WTC11 (cell line): ENCODE measurements around the gene CCDC30. TPM values are rescaled to one million over a fixed set of nuclear protein-coding genes. Genes with fewer than 3 reads are reported as not detected.

Source experiments
- ATAC-seq: fragments of 200-7000 bp; cut with Tn5 transposase; 2 replicates; pipeline ENCODE4 v1.10.0; 2021; ENCODE audit warnings: mild to moderate bottlenecking, moderate library complexity
- CTCF ChIA-PET: fragments of 300-600 bp; sonication (Branson Sonifier 250); formaldehyde crosslinking; loops from one replicate; lab custom pipeline; 2021; ENCODE audit warnings: antibody characterized with exemption; lab: Charles Lee
- POLR2A ChIA-PET: fragments of 350-600 bp; sonication (Branson Sonifier 250); formaldehyde crosslinking; loops from one replicate; lab custom pipeline; 2021; ENCODE audit warnings: antibody characterized with exemption; lab: Charles Lee
- DNase-seq: peaks from one replicate; pipeline ENCODE4 v3.0.0; 2021; ENCODE audit warnings: low spot score
- H3K27ac Mint-ChIP-seq: 2 replicates; pipeline ENCODE4 v1.8.0; 2021; ENCODE audit warnings: mixed read lengths
- H3K27me3 Mint-ChIP-seq: 2 replicates; pipeline ENCODE4 v1.8.0; 2021; ENCODE audit warnings: low read depth, mild to moderate bottlenecking, moderate library complexity, mixed read lengths
- H3K36me3 Mint-ChIP-seq: 2 replicates; pipeline ENCODE4 v1.8.0; 2021; ENCODE audit warnings: mixed read lengths
- H3K4me1 Mint-ChIP-seq: 2 replicates; pipeline ENCODE4 v1.8.0; 2022; ENCODE audit warnings: mixed read lengths
- H3K4me3 Mint-ChIP-seq: 2 replicates; pipeline ENCODE4 v1.8.0; 2021; ENCODE audit warnings: mild to moderate bottlenecking, moderate library complexity, mixed read lengths
- H3K9me3 Mint-ChIP-seq: 2 replicates; pipeline ENCODE4 v1.8.0; 2021; ENCODE audit warnings: mixed read lengths
- ETV6 ChIP-seq: sonication (generic); formaldehyde crosslinking; IDR thresholded peaks from 2 replicates; pipeline ENCODE4 v1.8.1; 2022; ENCODE audit warnings: mild to moderate bottlenecking, missing genetic modification reagents
- HMGA2 ChIP-seq: fragments of 250-450 bp; sonication (Bioruptor Pico); IDR thresholded peaks from 2 replicates; pipeline ENCODE4 v1.4.0; 2021; ENCODE audit warnings: mild to moderate bottlenecking, moderate library complexity
- JAZF1 ChIP-seq: fragments of 250-450 bp; sonication (Bioruptor Pico); IDR thresholded peaks from 2 replicates; pipeline ENCODE4 v1.9.0; 2021; ENCODE audit warnings: moderate library complexity, mild to moderate bottlenecking, inconsistent platforms
- JUN ChIP-seq: sonication (generic); formaldehyde crosslinking; IDR thresholded peaks from 2 replicates; pipeline ENCODE4 v1.8.0; 2023; ENCODE audit warnings: mild to moderate bottlenecking, missing genetic modification reagents
- NFATC4 ChIP-seq: fragments of 250-450 bp; sonication (Bioruptor Pico); IDR thresholded peaks from 2 replicates; pipeline ENCODE4 v1.9.0; 2021; ENCODE audit warnings: mild to moderate bottlenecking
- NFE2L1 ChIP-seq: sonication (generic); formaldehyde crosslinking; IDR thresholded peaks from 2 replicates; pipeline ENCODE4 v1.8.1; 2023; ENCODE audit warnings: missing genetic modification reagents
- NR2C2 ChIP-seq: sonication (generic); formaldehyde crosslinking; IDR thresholded peaks from 2 replicates; pipeline ENCODE4 v1.8.0; 2022; ENCODE audit warnings: mild to moderate bottlenecking, missing genetic modification reagents
- SP1 ChIP-seq: sonication (generic); formaldehyde crosslinking; conservative IDR thresholded peaks from 2 replicates; pipeline ENCODE4 v1.8.1; 2022; ENCODE audit warnings: missing genetic modification reagents
- TEAD1 ChIP-seq: sonication (generic); formaldehyde crosslinking; IDR thresholded peaks from 2 replicates; pipeline ENCODE4 v1.8.0; 2022; ENCODE audit warnings: mild to moderate bottlenecking, missing genetic modification reagents
- ZBTB21 ChIP-seq: sonication (generic); formaldehyde crosslinking; IDR thresholded peaks from 2 replicates; pipeline ENCODE4 v1.8.1; 2023; ENCODE audit warnings: mild to moderate bottlenecking, missing genetic modification reagents, borderline replicate concordance
- ZNF121 ChIP-seq: sonication (generic); formaldehyde crosslinking; IDR thresholded peaks from 2 replicates; pipeline ENCODE4 v1.8.0; 2023; ENCODE audit warnings: missing genetic modification reagents
- ZNF219 ChIP-seq: sonication (generic); formaldehyde crosslinking; IDR thresholded peaks from 2 replicates; pipeline ENCODE4 v1.8.0; 2023; ENCODE audit warnings: missing genetic modification reagents, mild to moderate bottlenecking, borderline replicate concordance
- ZNF232 ChIP-seq: sonication (generic); formaldehyde crosslinking; IDR thresholded peaks from 2 replicates; pipeline ENCODE4 v1.8.0; 2022; ENCODE audit warnings: mild to moderate bottlenecking, missing genetic modification reagents
- ZNF671 ChIP-seq: fragments of 250-450 bp; sonication (Bioruptor Pico); IDR thresholded peaks from 2 replicates; pipeline ENCODE4 v1.8.0; 2021; ENCODE audit warnings: mild to moderate bottlenecking
- total RNA-seq: library from RNA; stranded (reverse); gene quantifications from 3 replicates; pipeline ENCODE4 v1.2.3, GENCODE V29; 2021
- TF ChIP-seq, protein P1 (sequence below): sonication (generic); formaldehyde crosslinking; IDR thresholded peaks from 2 replicates; pipeline ENCODE4 v1.8.1; 2023; ENCODE audit warnings: mild to moderate bottlenecking, moderate library complexity, missing genetic modification reagents
- TF ChIP-seq, protein P2 (sequence below): sonication (generic); formaldehyde crosslinking; IDR thresholded peaks from 2 replicates; pipeline ENCODE4 v1.8.1; 2023; ENCODE audit warnings: mild to moderate bottlenecking, missing genetic modification reagents
- TF ChIP-seq, protein P3 (sequence below): sonication (generic); formaldehyde crosslinking; IDR thresholded peaks from 2 replicates; pipeline ENCODE4 v1.8.1; 2022; ENCODE audit warnings: mild to moderate bottlenecking, missing genetic modification reagents, moderate library complexity, borderline replicate concordance
- TF ChIP-seq, protein P4 (sequence below): sonication (generic); formaldehyde crosslinking; conservative IDR thresholded peaks from 2 replicates; pipeline ENCODE4 v1.8.1; 2022; ENCODE audit warnings: mild to moderate bottlenecking, missing genetic modification reagents
- TF ChIP-seq, protein P5 (sequence below): fragments of 250-450 bp; sonication (Bioruptor Pico); IDR thresholded peaks from 2 replicates; pipeline ENCODE4 v1.9.0; 2021; ENCODE audit warnings: mild to moderate bottlenecking
- TF ChIP-seq, protein P6 (sequence below): sonication (generic); formaldehyde crosslinking; IDR thresholded peaks from 2 replicates; pipeline ENCODE4 v1.8.1; 2023; ENCODE audit warnings: mild to moderate bottlenecking, missing genetic modification reagents, moderate library complexity
- TF ChIP-seq, protein P7 (sequence below): fragments of 200-600 bp; IDR thresholded peaks from 2 replicates; pipeline ENCODE4 v1.8.0; 2022; ENCODE audit warnings: antibody characterized with exemption

CCDC30 gene
- total RNA-seq, 1 experiment from 2014 or later: 0.92 TPM

DNA sequence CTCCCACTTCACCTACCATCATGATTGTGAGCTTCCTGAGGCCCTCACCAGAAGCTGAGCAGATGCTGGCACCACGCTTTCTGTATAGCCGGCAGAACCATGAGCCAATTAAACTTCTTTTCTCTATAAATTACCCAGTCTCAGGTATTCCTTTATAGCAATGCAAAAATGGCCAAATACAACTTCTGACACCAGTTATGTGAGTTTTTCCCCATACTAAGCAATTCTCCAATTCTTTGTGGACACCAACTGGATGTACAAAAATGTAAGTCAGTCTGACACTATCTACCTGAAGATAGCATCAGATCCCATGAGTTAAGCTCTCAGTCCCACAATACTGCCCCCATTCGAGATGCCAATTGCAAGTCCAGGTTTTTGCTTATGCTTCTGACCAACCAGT lies 129.7 kb downstream of the CCDC30 start (continued):
- TF ChIP-seq NFATC4 (CRISPR knock-in tag) (no peak), JAZF1 (CRISPR knock-in tag) (no peak), NFE2L1 (no peak)
- TF ChIP-seq, all 79 proteins: peak for 0

DNA sequence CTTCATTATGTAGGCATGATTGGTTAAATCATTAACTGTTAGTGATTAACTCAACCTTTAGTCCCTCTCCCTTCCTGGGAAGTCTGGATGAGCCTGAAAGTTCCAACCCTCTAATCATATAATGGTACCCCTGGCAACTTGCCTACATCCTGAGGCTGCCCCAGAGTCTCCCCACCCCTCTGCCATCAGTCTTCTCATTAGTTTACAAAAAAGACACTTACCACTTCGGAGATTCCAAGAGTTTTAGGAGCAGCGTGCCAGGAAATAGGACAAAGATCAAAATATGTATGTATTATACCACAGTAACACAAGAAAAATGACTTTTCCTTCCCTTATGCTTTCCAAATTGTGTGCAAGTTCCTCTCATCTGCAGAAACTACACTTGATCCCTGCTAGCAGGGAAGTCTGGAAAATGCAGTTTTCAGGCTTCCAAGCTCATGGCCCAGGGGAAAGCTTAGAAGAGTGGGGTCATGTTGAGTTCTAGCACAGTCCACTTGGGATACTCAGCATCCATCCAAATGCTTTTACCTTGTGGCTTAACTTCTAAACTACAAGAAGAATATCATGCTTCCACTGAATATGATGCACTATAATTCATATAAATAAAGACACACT lies 130.5 kb downstream of the CCDC30 start:
- Mint-ChIP-seq H3K9me3 (peaks cover 21% of the 10 kb centered on the region), H3K4me1 (no peaks in the 10 kb centered on the region), H3K27ac (no peak overlapping the region), H3K36me3 (0 out of 2 replicates have a peak, but pooled peaks cover 2% of the 10 kb centered on the region), H3K27me3 (peaks cover 17% of the 10 kb centered on the region), H3K4me3 (no peak overlapping the region)
- TF ChIP-seq SP1 (CRISPR knock-in tag) (no peak), JUN (no peak), NR2C2 (CRISPR knock-in tag) (no peak), ETV6 (CRISPR knock-in tag) (no peak), ZBTB21 (CRISPR knock-in tag) (no peak), ZNF671 (CRISPR knock-in tag) (no peak), TEAD1 (CRISPR knock-in tag) (no peak), ZNF232 (no peak), ZNF121 (CRISPR knock-in tag) (no peak), ZNF219 (CRISPR knock-in tag) (no peak), HMGA2 (CRISPR knock-in tag) (no peak)
- TF ChIP-seq, protein P1, sequence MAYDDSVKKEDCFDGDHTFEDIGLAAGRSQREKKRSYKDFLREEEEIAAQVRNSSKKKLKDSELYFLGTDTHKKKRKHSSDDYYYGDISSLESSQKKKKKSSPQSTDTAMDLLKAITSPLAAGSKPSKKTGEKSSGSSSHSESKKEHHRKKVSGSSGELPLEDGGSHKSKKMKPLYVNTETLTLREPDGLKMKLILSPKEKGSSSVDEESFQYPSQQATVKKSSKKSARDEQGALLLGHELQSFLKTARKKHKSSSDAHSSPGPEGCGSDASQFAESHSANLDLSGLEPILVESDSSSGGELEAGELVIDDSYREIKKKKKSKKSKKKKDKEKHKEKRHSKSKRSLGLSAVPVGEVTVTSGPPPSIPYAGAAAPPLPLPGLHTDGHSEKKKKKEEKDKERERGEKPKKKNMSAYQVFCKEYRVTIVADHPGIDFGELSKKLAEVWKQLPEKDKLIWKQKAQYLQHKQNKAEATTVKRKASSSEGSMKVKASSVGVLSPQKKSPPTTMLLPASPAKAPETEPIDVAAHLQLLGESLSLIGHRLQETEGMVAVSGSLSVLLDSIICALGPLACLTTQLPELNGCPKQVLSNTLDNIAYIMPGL: no peak
- TF ChIP-seq, protein P2, sequence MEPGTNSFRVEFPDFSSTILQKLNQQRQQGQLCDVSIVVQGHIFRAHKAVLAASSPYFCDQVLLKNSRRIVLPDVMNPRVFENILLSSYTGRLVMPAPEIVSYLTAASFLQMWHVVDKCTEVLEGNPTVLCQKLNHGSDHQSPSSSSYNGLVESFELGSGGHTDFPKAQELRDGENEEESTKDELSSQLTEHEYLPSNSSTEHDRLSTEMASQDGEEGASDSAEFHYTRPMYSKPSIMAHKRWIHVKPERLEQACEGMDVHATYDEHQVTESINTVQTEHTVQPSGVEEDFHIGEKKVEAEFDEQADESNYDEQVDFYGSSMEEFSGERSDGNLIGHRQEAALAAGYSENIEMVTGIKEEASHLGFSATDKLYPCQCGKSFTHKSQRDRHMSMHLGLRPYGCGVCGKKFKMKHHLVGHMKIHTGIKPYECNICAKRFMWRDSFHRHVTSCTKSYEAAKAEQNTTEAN (CRISPR knock-in tag): no peak
- TF ChIP-seq, protein P3, sequence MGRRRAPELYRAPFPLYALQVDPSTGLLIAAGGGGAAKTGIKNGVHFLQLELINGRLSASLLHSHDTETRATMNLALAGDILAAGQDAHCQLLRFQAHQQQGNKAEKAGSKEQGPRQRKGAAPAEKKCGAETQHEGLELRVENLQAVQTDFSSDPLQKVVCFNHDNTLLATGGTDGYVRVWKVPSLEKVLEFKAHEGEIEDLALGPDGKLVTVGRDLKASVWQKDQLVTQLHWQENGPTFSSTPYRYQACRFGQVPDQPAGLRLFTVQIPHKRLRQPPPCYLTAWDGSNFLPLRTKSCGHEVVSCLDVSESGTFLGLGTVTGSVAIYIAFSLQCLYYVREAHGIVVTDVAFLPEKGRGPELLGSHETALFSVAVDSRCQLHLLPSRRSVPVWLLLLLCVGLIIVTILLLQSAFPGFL (CRISPR knock-in tag): no peak
- TF ChIP-seq, protein P4, sequence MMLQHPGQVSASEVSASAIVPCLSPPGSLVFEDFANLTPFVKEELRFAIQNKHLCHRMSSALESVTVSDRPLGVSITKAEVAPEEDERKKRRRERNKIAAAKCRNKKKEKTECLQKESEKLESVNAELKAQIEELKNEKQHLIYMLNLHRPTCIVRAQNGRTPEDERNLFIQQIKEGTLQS (CRISPR knock-in tag): no peak
- TF ChIP-seq, protein P5, sequence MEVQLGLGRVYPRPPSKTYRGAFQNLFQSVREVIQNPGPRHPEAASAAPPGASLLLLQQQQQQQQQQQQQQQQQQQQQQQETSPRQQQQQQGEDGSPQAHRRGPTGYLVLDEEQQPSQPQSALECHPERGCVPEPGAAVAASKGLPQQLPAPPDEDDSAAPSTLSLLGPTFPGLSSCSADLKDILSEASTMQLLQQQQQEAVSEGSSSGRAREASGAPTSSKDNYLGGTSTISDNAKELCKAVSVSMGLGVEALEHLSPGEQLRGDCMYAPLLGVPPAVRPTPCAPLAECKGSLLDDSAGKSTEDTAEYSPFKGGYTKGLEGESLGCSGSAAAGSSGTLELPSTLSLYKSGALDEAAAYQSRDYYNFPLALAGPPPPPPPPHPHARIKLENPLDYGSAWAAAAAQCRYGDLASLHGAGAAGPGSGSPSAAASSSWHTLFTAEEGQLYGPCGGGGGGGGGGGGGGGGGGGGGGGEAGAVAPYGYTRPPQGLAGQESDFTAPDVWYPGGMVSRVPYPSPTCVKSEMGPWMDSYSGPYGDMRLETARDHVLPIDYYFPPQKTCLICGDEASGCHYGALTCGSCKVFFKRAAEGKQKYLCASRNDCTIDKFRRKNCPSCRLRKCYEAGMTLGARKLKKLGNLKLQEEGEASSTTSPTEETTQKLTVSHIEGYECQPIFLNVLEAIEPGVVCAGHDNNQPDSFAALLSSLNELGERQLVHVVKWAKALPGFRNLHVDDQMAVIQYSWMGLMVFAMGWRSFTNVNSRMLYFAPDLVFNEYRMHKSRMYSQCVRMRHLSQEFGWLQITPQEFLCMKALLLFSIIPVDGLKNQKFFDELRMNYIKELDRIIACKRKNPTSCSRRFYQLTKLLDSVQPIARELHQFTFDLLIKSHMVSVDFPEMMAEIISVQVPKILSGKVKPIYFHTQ (CRISPR knock-in tag): no peak
- TF ChIP-seq, protein P6, sequence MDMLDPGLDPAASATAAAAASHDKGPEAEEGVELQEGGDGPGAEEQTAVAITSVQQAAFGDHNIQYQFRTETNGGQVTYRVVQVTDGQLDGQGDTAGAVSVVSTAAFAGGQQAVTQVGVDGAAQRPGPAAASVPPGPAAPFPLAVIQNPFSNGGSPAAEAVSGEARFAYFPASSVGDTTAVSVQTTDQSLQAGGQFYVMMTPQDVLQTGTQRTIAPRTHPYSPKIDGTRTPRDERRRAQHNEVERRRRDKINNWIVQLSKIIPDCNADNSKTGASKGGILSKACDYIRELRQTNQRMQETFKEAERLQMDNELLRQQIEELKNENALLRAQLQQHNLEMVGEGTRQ (CRISPR knock-in tag): no peak
- TF ChIP-seq, protein P7, sequence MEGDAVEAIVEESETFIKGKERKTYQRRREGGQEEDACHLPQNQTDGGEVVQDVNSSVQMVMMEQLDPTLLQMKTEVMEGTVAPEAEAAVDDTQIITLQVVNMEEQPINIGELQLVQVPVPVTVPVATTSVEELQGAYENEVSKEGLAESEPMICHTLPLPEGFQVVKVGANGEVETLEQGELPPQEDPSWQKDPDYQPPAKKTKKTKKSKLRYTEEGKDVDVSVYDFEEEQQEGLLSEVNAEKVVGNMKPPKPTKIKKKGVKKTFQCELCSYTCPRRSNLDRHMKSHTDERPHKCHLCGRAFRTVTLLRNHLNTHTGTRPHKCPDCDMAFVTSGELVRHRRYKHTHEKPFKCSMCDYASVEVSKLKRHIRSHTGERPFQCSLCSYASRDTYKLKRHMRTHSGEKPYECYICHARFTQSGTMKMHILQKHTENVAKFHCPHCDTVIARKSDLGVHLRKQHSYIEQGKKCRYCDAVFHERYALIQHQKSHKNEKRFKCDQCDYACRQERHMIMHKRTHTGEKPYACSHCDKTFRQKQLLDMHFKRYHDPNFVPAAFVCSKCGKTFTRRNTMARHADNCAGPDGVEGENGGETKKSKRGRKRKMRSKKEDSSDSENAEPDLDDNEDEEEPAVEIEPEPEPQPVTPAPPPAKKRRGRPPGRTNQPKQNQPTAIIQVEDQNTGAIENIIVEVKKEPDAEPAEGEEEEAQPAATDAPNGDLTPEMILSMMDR: no peak
- POLR2A ChIA-PET: no interaction called here
- no peak for DNase-seq
- CTCF ChIA-PET: interaction anchor here (1.4 kb wide), 1 partner anchor 15 kb away, joined by 4 read pairs; no protein-coding TSS in a partner anchor
- no peak for ATAC-seq
